WI38 (cell line): ENCODE results near the gene PDS5A.
"Not testable (repeated sequence)": the region's sequence is repeated elsewhere in the genome, so short reads cannot be mapped to it uniquely, and the experiment has no call there.

Experiments used
- H3K4me3 ChIP-seq: 2 replicates; pipeline ENCODE4 v1.5.1; 2011; ENCODE audit warnings: low read depth, mild to moderate bottlenecking, control low read depth, low read length
- TF ChIP-seq, protein P1 (sequence below): IDR thresholded peaks from 2 replicates; pipeline ENCODE4 v1.5.1; 2012; ENCODE audit warnings: low read depth, mild to moderate bottlenecking, control low read depth, low read length

PDS5A gene

DNA sequence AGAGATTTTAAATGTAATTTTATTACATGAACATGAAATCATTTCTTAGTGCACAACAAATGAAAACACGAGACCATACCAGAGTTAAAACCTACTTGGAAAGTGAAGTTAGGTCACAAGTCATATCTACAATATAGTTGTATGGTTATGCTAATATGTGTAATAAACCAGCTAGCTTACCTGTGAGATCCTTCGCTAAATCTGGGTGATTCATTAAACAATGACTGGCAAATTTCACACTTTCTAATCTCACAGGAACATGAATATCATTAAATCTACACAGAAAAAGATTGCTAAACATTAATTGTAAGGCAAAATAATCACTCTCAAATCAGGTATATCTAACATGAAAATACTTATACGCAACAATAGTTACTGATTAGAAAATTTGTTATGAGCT, 67.6 kb downstream of the PDS5A start:
- TF ChIP-seq, protein P1, sequence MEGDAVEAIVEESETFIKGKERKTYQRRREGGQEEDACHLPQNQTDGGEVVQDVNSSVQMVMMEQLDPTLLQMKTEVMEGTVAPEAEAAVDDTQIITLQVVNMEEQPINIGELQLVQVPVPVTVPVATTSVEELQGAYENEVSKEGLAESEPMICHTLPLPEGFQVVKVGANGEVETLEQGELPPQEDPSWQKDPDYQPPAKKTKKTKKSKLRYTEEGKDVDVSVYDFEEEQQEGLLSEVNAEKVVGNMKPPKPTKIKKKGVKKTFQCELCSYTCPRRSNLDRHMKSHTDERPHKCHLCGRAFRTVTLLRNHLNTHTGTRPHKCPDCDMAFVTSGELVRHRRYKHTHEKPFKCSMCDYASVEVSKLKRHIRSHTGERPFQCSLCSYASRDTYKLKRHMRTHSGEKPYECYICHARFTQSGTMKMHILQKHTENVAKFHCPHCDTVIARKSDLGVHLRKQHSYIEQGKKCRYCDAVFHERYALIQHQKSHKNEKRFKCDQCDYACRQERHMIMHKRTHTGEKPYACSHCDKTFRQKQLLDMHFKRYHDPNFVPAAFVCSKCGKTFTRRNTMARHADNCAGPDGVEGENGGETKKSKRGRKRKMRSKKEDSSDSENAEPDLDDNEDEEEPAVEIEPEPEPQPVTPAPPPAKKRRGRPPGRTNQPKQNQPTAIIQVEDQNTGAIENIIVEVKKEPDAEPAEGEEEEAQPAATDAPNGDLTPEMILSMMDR: no peak
- H3K4me3 ChIP-seq: no peak overlapping the region

DNA sequence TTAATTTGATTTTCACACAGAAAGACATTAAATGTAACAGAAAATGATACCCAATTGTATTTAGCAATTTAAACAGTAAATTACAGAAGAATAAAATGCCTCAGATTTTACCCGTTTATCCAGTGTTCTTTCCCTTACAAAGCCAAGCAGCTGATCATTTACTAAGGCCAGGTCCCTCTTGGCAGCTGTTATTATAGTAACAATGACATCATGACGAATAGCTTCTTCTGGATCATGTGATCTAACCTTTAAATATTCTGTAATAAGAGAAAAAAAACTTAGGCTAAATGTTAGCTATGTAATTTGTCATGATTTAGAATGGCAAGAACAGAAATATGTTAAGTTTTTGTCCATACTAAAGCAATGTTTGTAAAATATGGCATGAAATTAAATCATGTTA, 69.4 kb downstream of the PDS5A start:
- TF ChIP-seq, protein P1: no peak
- no peak overlapping the region for H3K4me3 ChIP-seq

DNA sequence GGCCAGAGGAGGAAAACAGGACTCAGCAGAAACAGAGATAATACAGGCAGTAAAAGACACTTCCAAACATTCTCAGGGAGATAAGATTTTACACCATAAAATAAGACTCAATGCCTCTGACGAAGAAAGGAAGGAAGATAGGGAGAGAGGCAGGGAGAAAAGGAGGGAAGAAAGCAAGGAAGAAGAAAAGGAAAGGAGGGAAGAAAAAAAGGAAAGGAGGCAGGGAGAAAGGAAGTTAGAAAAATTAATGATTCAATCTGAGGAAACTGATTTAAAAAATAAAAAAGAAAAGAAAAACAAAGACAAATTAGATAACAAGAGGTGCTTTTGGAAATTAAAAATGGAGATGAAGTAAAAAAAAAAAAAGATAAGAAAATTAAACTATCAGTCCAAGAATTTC, 72.1 kb downstream of the PDS5A start:
- TF ChIP-seq, protein P1: no peak
- no peak overlapping the region for H3K4me3 ChIP-seq

DNA sequence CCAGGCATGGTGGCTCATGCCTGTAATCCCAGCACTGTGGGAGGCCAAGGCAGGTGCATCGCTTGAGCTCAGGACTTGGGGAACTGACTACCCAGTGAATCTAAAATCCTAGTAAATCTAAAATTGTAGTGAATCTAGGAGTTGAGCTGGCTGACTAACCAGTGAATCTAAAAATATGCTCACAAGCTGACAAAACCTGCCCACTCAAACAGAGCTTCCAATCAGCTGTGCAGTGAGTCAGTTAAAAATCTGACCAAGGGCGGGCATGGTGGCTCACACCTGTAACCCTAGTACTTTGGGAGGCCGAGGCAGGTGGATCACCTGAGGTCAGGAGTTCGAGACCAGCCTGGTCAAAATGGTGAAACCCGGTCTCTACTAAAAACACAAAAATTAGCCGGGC, 72.7 kb downstream of the PDS5A start:
- H3K4me3 ChIP-seq: not testable (repeated sequence)

DNA sequence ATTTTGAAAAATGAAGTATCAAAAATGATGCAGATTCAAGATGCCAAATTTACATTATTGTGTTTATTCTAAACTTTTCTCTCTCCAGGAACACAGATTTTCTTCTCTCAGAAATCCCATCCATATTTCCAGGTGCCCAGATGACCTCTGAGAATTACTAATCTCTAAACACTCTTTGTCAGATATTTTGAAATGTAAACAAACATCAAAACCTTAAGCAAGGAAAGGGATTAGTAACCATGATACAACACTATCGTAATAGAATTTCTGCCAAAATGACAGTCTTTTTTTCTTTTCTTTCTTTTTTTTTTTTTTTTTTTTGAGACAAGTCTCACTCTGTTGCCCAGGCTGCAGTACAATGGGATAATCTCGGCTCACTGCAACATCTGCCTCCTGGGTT, 76.7 kb downstream of the PDS5A start:
- TF ChIP-seq, protein P1: no peak
- no peak overlapping the region for H3K4me3 ChIP-seq

DNA sequence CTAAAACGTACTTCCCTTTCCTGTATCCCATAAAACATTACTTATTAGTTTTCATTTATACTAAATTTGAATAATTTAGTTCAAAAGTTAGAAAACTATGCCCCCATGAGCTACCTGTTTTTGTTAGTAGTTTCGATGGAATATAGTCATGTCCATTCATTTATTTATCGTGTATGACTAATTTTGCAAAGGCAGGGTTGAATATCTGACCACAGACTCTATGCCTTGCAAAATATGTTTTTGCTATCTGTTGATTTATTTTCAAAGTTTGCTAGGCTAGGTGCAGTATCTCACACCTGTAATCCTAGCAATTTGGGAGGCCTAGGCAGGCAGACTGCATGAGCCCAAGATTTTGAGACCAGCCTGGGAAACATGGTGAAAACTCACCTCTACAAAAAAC, 78.4 kb downstream of the PDS5A start:
- TF ChIP-seq, protein P1: no peak
- H3K4me3 ChIP-seq: no peak overlapping the region

DNA sequence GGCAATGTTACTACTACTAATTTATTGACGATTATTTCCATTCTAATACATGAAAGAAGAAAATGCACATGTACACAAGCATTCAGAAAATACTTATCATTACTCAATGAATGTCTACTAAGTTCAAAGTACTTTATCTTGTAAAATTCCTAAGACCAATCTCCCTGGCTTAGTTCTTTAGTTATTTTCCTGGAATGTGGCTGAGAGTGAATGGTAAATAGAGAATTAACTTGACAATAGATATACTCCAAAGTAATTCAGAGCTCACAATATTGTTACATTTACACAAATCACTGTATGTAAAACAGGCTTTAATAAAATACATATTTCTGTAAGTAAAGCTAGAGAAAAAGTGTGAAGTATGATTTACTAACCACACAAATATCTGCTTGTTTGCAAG, 79.7 kb downstream of the PDS5A start:
- no peak overlapping the region for H3K4me3 ChIP-seq
- TF ChIP-seq, protein P1: no peak

DNA sequence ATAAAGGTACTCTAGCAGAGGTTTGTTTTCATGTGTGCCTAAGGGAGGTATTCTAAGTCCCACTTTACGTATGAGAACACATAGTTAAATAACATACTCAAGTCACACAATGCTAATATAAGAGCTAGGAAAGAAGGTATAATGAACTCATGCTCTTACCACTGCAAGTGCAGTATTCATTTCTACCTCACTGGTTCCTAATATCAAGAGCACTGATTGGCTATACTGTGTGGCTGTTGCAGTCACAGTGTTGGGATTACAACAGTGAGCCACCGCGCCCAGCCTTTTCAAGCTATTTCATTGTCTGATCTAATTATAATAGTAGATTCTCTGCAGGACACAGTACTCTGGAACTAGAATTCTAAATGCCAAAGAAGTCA, 84.0 kb downstream of the PDS5A start:
- H3K4me3 ChIP-seq: no peak overlapping the region
- TF ChIP-seq, protein P1: no peak
